Ishikawa (cell line): Measurements from ENCODE around the gene BNIP1.

Experiments used
- CEBPB ChIP-seq: IDR thresholded peaks from 2 replicates; pipeline ENCODE4 v1.6.1; 2012
- CREB1 ChIP-seq: IDR thresholded peaks from 2 replicates; pipeline ENCODE4 v1.6.1; 2012; ENCODE audit warnings: low read depth
- EGR1 ChIP-seq: IDR thresholded peaks from 2 replicates; pipeline ENCODE4 v1.6.1; 2012
- EP300 ChIP-seq: IDR thresholded peaks from 2 replicates; pipeline ENCODE4 v1.6.1; 2012; ENCODE audit warnings: borderline replicate concordance
- FOXM1 ChIP-seq: IDR thresholded peaks from 2 replicates; pipeline ENCODE4 v1.6.1; 2012; ENCODE audit warnings: low read depth, borderline replicate concordance
- MAX ChIP-seq: IDR thresholded peaks from 2 replicates; pipeline ENCODE4 v1.6.1; 2012
- NFIC ChIP-seq: IDR thresholded peaks from 2 replicates; pipeline ENCODE4 v1.6.1; 2012
- RAD21 ChIP-seq: IDR thresholded peaks from 2 replicates; pipeline ENCODE4 v1.6.1; 2012; ENCODE audit warnings: low read depth
- REST ChIP-seq: IDR thresholded peaks from 2 replicates; pipeline ENCODE4 v1.6.1; 2012; ENCODE audit warnings: low read depth, mild to moderate bottlenecking
- TAF1 ChIP-seq: IDR thresholded peaks from 2 replicates; pipeline ENCODE4 v1.6.1; 2012; ENCODE audit warnings: low read depth, mild to moderate bottlenecking
- TCF12 ChIP-seq: IDR thresholded peaks from 2 replicates; pipeline ENCODE4 v1.6.1; 2012; ENCODE audit warnings: low read depth
- TEAD4 ChIP-seq: IDR thresholded peaks from 2 replicates; pipeline ENCODE4 v1.6.1; 2012
- ZBTB7A ChIP-seq: IDR thresholded peaks from 2 replicates; pipeline ENCODE4 v1.6.1; 2012; ENCODE audit warnings: low read depth

DNA sequence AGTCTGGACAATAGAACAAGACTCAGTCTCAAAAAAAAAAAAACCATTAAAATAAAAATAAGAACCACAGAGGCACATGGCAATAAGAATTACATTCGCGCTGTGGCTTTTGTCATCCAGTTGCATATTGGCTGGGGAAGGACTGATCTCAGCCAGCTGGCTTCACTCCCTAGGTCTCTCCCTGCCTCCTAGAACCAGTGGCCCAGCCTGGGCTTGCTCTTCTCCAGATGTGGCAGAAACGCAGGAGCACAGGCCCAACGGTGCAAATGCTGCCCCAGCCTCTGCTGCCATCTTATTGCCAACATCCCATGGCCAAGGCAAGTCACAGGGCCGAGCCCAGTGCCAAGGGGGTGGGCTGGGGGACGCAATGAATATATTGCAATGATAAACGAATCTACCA is 53.7 kb downstream of the BNIP1 start:
- TF ChIP-seq REST (no peak), TCF12 (no peak), CEBPB (no peak), FOXM1 (no peak), EP300 (no peak), MAX (no peak), RAD21 (no peak), NFIC (no peak), EGR1 (no peak), ZBTB7A (no peak), TAF1 (no peak), TEAD4 (no peak), CREB1 (no peak)
